GM12892 (cell line): ENCODE results near the gene MAFG.

Source experiments
- POLR2A ChIP-seq: IDR thresholded peaks from 2 replicates; pipeline ENCODE4 v1.6.1; 2011; ENCODE audit warnings: low read depth, low read length, control low read depth
- POLR2AphosphoS5 ChIP-seq: IDR thresholded peaks from 2 replicates; pipeline ENCODE4 v1.6.1; 2011; ENCODE audit warnings: low read depth, low read length, control low read depth

DNA sequence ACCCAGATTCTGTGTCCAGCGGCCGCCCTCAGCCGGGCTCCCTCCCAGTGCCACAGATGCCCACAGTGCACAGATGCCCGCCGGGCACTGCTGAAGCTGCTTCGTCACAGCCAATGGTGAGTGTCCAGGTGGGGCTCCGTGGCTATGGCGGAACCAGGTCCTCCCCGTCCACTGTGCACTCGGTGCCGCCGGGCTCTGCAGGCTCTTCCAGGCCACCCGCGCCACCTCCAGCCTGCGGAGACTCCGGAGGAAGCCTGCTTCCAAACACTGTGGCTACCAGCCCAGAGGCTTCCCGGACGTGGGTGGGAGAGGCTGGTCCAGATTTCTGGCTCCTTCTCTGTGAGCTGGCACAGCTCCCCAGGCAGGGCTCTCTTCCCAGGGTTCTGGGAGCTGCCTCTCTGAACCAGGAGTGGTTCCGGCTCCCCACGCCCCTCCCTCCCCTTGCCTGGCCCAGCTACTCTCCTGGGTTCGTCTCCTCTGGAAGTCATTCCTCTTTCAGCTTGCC lies 12.4 kb upstream of the MAFG start:
- TF ChIP-seq POLR2A: no peak
- TF ChIP-seq POLR2AphosphoS5: no peak
